ENCODE measurements around the gene DNAJB9.

- TF ChIP-seq CTCF (optimal IDR thresholded peaks at IDR 0.05 in 1 of 3, IDR thresholded peaks at IDR 0.05 in 1 of 3, conservative IDR thresholded peaks at IDR 0.05 in 1 of 3; ENCODE audit: extremely low read depth in 1 of 3, insufficient read depth in 2 of 3, low read length in 3 of 3) (no peak), EZH2 (IDR thresholded peaks at IDR 0.05; ENCODE audit: low read length) (no peak)
Measured at GRCh38 chr7:108603656-108604306, 34.1 kb downstream of the DNAJB9 start.
